Stomach (tissue), 9 donors: ENCODE data around the gene OSBPL6. TPM values are rescaled to one million over a fixed set of nuclear protein-coding genes. Genes with fewer than 3 reads are reported as not detected.

Source experiments
- DNase-seq, 2 donors: peaks; one replicate each; pipeline versions ENCODE4 v3.0.0 to v3.0.0-alpha.2; 2013 to 2019
- H3K27ac ChIP-seq, 5 donors: fragments of 200-600 bp in 4 of 5; sonication (generic) in 4 of 5; one replicate each; pipeline ENCODE4 v1.5.1; 2013 to 2019; ENCODE audit warnings: mild to moderate bottlenecking in 1 of 5, moderate library complexity in 1 of 5
- H3K27me3 ChIP-seq, 3 donors: fragments of 200-600 bp; sonication (generic); one replicate each; pipeline ENCODE4 v1.5.1; 2017 to 2019; ENCODE audit warnings: mixed run types in 1 of 3
- H3K36me3 ChIP-seq, 4 donors: fragments of 200-600 bp; sonication (generic); 1 replicate in 3 of 4; 2 replicates in 1 of 4; pipeline ENCODE4 v1.5.1; 2016 to 2019
- H3K4me1 ChIP-seq, 4 donors: fragments of 200-600 bp; sonication (generic); one replicate each; pipeline ENCODE4 v1.5.1; 2016 to 2019
- H3K4me3 ChIP-seq, 4 donors: fragments of 200-600 bp; sonication (generic) in 3 of 4; one replicate each; pipeline ENCODE4 v1.5.1; 2016 to 2019; ENCODE audit warnings: mild to moderate bottlenecking in 1 of 4
- H3K9me3 ChIP-seq, 4 donors: fragments of 200-600 bp; sonication (generic); one replicate each; pipeline ENCODE4 v1.5.1; 2016 to 2019
- EP300 ChIP-seq: sonication (generic); formaldehyde crosslinking; IDR thresholded peaks from one replicate; pipeline ENCODE4 v1.6.1; 2017; ENCODE audit warnings: antibody characterized with exemption
- POLR2A ChIP-seq, 4 donors: fragments of 450-650 bp; IDR thresholded peaks; one replicate each; pipeline ENCODE4 v1.6.1; 2016; ENCODE audit warnings: antibody characterized with exemption in 4 of 4, control low read depth in 2 of 4, mild to moderate bottlenecking in 1 of 4, moderate library complexity in 1 of 4
- POLR2AphosphoS5 ChIP-seq, 3 donors: sonication (generic); formaldehyde crosslinking; IDR thresholded peaks; one replicate each; pipeline ENCODE4 v1.6.1; 2016; ENCODE audit warnings: antibody characterized with exemption in 3 of 3
- WGBS, 5 donors: extraction: QIAGEN DNeasy Blood & Tissue Kit in 3 of 5; methylation state at CpG; one replicate each; pipeline versions ENCODE4 v1.1.5 to v1.1.7; 2013 to 2018; 5-methylcytosine and 5-hydroxymethylcytosine counted together
- intact Hi-C: fragments of 100-400 bp; cut with DNase I; formaldehyde crosslinking; loops from one replicate; pipeline ENCODE4 v1.15.1; 2023; ENCODE audit warnings: low total_unique reads
- polyA plus RNA-seq, 3 donors: library from polyadenylated mRNA; stranded (reverse); fragments of 200-250 nt; gene quantifications; one replicate each; pipeline ENCODE4 v1.2.3, GENCODE V29; 2013
- total RNA-seq, 5 donors: library from RNA; depleted of rRNA; stranded (reverse); fragments of >200 nt; gene quantifications; one replicate each; pipeline versions ENCODE4 v1.1.0 to v1.2.3, GENCODE V29; 2014 to 2016
- TF ChIP-seq, protein P1 (sequence below), 7 experiments: fragments of 450-650 bp in 4 of 7; fragments of 200-600 bp in 3 of 7; sonication (generic) in 3 of 7; IDR thresholded peaks; one replicate each; pipeline ENCODE4 v1.5.1; 2016 to 2019; ENCODE audit warnings: antibody characterized with exemption in 7 of 7, control low read depth in 2 of 7, mild to moderate bottlenecking in 1 of 7
- donor health status: healthy with polysubstance abuse.
- donor health status: Bipolar disorder and iron deficiency.
- donor health status: healthy.

Gene OSBPL6
- total and polyA plus RNA-seq, 8 donors: 0.29 to 77.6 (median 0.98) TPM

DNA sequence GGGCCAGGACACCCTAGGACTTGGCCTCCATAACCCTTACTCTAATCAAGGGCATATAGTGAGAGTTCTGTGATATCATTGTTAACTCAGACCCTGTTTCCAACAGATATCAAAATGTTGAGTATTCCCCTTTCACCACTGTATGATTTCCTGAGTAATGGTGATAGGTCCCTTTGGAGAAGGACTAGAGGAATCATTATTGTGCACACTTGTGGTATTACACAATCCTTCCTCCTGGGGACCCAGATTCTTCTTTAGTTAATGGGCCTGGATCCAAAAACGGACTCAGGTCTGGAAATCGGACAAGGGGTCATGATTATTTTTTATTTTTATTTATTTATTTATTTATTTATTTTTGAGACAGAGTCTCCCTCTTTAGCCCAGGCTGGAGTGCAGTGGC is 233.1 kb downstream of the OSBPL6 start:
- no peaks in the 10 kb centered on the region for H3K27me3 ChIP-seq
- TF ChIP-seq EP300 (no peak), POLR2AphosphoS5 (IDR thresholded peaks at IDR 0.05) (no peak), POLR2A (IDR thresholded peaks at IDR 0.05) (no peak)
- TF ChIP-seq, protein P1, sequence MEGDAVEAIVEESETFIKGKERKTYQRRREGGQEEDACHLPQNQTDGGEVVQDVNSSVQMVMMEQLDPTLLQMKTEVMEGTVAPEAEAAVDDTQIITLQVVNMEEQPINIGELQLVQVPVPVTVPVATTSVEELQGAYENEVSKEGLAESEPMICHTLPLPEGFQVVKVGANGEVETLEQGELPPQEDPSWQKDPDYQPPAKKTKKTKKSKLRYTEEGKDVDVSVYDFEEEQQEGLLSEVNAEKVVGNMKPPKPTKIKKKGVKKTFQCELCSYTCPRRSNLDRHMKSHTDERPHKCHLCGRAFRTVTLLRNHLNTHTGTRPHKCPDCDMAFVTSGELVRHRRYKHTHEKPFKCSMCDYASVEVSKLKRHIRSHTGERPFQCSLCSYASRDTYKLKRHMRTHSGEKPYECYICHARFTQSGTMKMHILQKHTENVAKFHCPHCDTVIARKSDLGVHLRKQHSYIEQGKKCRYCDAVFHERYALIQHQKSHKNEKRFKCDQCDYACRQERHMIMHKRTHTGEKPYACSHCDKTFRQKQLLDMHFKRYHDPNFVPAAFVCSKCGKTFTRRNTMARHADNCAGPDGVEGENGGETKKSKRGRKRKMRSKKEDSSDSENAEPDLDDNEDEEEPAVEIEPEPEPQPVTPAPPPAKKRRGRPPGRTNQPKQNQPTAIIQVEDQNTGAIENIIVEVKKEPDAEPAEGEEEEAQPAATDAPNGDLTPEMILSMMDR (IDR thresholded peaks at IDR 0.05): no peak
- 81 to 98% (median 96%) methylated on average over 2 of the region's 2 CpGs for WGBS, 5 donors
- H3K9me3 ChIP-seq: peaks cover 0 to 14% (median 2%) of the 10 kb centered on the region in 4 donors
- no peak for DNase-seq
- H3K4me3 ChIP-seq: no peak overlapping the region
- no peaks in the 10 kb centered on the region for H3K4me1 ChIP-seq
- no peak overlapping the region for H3K27ac ChIP-seq
- H3K36me3 ChIP-seq: peaks cover 25 to 66% (median 59%) of the 10 kb centered on the region in 4 donors
- intact Hi-C loops: no loop called here

DNA sequence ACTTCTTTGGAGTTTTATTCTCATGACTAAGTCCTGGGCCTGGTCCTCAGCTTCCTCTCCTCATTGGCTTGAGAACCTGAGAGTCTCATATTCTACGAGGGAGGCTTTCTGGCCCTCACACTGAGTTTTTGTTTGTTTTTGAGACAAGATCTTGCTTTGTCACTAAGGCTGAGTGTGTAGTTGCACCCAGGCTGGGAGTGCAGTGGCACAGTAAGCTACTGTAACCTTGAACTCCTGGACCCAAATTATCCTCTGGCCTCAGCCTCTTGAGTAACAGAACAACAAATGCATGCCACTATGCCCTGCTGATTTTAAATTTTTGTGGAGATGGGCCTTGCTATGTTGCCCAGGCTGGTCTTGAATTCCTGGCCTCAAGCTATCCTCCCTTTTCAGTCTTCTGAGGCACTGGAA is 234.1 kb downstream of the OSBPL6 start:
- H3K4me3 ChIP-seq: no peak overlapping the region
- DNase-seq: no peak
- H3K27me3 ChIP-seq: no peaks in the 10 kb centered on the region
- WGBS, 5 donors: 81 to 100% (median 83%) methylated on average over 1 of the region's 1 CpG
- H3K27ac ChIP-seq: no peak overlapping the region
- H3K4me1 ChIP-seq: no peaks in the 10 kb centered on the region
- TF ChIP-seq EP300: no peak
- TF ChIP-seq POLR2AphosphoS5 (IDR thresholded peaks at IDR 0.05): no peak
- TF ChIP-seq POLR2A (IDR thresholded peaks at IDR 0.05): no peak
- TF ChIP-seq, protein P1 (IDR thresholded peaks at IDR 0.05): no peak
- H3K9me3 ChIP-seq: peaks cover 0 to 14% (median 2%) of the 10 kb centered on the region in 4 donors
- intact Hi-C loops: no loop called here
- H3K36me3 ChIP-seq: peaks cover 29 to 75% (median 68%) of the 10 kb centered on the region in 4 donors

DNA sequence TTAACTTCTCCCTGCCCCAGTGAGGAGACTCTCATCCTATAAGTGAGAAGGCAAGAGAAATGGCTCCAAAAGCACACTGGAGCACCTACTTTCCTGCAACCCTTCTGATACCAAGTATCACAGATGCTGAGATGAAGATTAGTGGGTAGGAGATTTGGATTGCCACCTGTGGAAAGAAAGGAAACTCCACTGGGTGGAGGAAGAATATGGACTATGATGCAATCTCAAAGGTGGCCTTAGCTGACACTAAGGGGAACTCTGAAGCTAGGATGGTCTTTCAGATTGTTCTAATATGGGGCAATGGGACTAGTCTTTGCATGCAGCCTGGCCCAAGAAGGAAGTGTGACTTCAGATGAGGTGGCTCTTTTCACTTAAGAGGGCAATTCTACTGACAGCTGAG is 235.0 kb downstream of the OSBPL6 start:
- Histone ChIP-seq H3K27ac (no peak overlapping the region), H3K4me3 (no peak overlapping the region), H3K4me1 (no peaks in the 10 kb centered on the region), H3K27me3 (no peaks in the 10 kb centered on the region), H3K36me3 (peaks cover 37 to 81% (median 78%) of the 10 kb centered on the region in 4 donors), H3K9me3 (peaks cover 0 to 14% (median 2%) of the 10 kb centered on the region in 4 donors)
- TF ChIP-seq POLR2A (IDR thresholded peaks at IDR 0.05): no peak
- TF ChIP-seq EP300: no peak
- TF ChIP-seq, protein P1 (IDR thresholded peaks at IDR 0.05): no peak
- no peak for TF ChIP-seq POLR2AphosphoS5 (IDR thresholded peaks at IDR 0.05)
- intact Hi-C loops: no loop called here
- no peak for DNase-seq

DNA sequence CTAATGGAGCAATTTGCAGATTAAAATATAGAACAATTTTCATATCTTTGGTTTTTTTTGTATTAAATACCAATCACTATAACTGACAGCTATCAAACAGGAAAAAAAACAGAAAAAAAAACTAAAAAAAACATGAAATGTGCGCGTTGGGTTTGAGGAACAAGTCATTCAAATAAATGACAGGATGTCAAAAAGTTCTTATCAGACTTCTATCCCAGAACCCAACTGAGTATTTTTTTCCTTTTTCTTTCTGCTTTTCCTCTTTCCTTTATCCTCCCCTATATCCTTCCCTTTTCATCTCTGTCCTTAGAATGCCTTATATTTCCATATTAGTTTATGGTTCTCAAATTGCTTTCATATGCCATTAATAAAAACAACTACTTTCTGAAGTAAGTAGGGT is 242.3 kb downstream of the OSBPL6 start:
- TF ChIP-seq POLR2A (IDR thresholded peaks at IDR 0.05) (no peak), POLR2AphosphoS5 (IDR thresholded peaks at IDR 0.05) (no peak), EP300 (no peak)
- TF ChIP-seq, protein P1 (IDR thresholded peaks at IDR 0.05): no peak
- no peak overlapping the region for H3K27ac ChIP-seq
- no peaks in the 10 kb centered on the region for H3K9me3 ChIP-seq
- intact Hi-C loops: no loop called here
- no peak for DNase-seq
- 89 to 96% (median 93%) methylated on average over 2 of the region's 2 CpGs for WGBS, 5 donors
- H3K27me3 ChIP-seq: no peaks in the 10 kb centered on the region
- no peak overlapping the region for H3K4me3 ChIP-seq
- H3K4me1 ChIP-seq: no peaks in the 10 kb centered on the region
- H3K36me3 ChIP-seq: peaks cover 44 to 100% (median 98%) of the 10 kb centered on the region in 4 donors
